Endothelial cell of umbilical vein (primary cell): Measurements from ENCODE around the gene SREBF1. TPM values are rescaled to one million over a fixed set of nuclear protein-coding genes. Genes with fewer than 3 reads are reported as not detected.

Experiments
- BruUV-seq: library from RNA; stranded (reverse); fragments of 400-500 nt; replicated peaks from 2 replicates; lab custom pipeline; 2021; lab: Mats Ljungman, UMichigan
- CTCF ChIA-PET: fragments of 300-600, 350-600 bp; sonication (Branson Sonifier 250); formaldehyde crosslinking; loops from one replicate; lab custom pipeline; 2021; ENCODE audit warnings: antibody characterized with exemption, inconsistent platforms; lab: Charles Lee
- POLR2A ChIA-PET: fragments of 300-600, 350-600 bp; sonication (Branson Sonifier 250); formaldehyde crosslinking; loops from one replicate; lab custom pipeline; 2021; ENCODE audit warnings: antibody characterized with exemption, inconsistent platforms; lab: Charles Lee
- DNase-seq: peaks from one replicate; pipeline ENCODE4 v3.0.0-alpha.2; 2011; ENCODE audit warnings: low read depth, low spot score
- FAIRE-seq: peaks from 2 replicates; lab custom pipeline; 2011; peaks lifted over from hg19 to GRCh38; lab: Jason Lieb, UNC
- H2AFZ ChIP-seq: 2 replicates; pipeline ENCODE4 v1.6.0; 2012; ENCODE audit warnings: low read depth, low read length, control low read depth, inconsistent platforms
- H3K27ac ChIP-seq: 2 replicates; pipeline ENCODE4 v1.5.1; 2011; ENCODE audit warnings: low read depth, mild to moderate bottlenecking, control low read depth, low read length, moderate library complexity; ENCODE audit not compliant: insufficient read depth
- H3K27me3 ChIP-seq, 2 experiments: 2 replicates each; pipeline versions ENCODE4 v1.6.0 to v1.6.1; 2011; ENCODE audit warnings: low read length in 2 of 2, mixed read lengths in 1 of 2; ENCODE audit not compliant: control insufficient read depth in 2 of 2, insufficient read depth in 2 of 2
- H3K36me3 ChIP-seq, 2 experiments: 2 replicates in 1 of 2; 3 replicates in 1 of 2; pipeline ENCODE4 v1.5.1; 2011; ENCODE audit warnings: low read length in 2 of 2, mild to moderate bottlenecking in 1 of 2, moderate library complexity in 1 of 2; ENCODE audit not compliant: control insufficient read depth in 2 of 2, insufficient read depth in 2 of 2; ENCODE audit errors: extremely low read depth in 1 of 2
- H3K4me1 ChIP-seq: 3 replicates; pipeline ENCODE4 v1.5.1; 2011; ENCODE audit warnings: mild to moderate bottlenecking, low read length; ENCODE audit not compliant: control insufficient read depth, insufficient read depth; ENCODE audit errors: extremely low read depth
- H3K4me2 ChIP-seq: 2 replicates; pipeline ENCODE4 v1.6.1; 2011; ENCODE audit warnings: low read length, control low read depth, mixed read lengths; ENCODE audit not compliant: insufficient read depth
- H3K4me3 ChIP-seq, 3 experiments: fragments of 200-600 bp in 1 of 3; sonication (generic), shearing (Covaris generic) in 1 of 3; replicated peaks in 1 of 3; 2 replicates each; pipeline ENCODE4 v1.5.1; 2011 to 2016; ENCODE audit warnings: control low read depth in 3 of 3, low read length in 3 of 3, mild to moderate bottlenecking in 2 of 3, inconsistent platforms in 1 of 3, low read depth in 1 of 3, moderate library complexity in 1 of 3; ENCODE audit not compliant: insufficient read depth in 1 of 3
- H3K79me2 ChIP-seq: 2 replicates; pipeline ENCODE4 v1.6.0; 2012; ENCODE audit warnings: low read length, inconsistent platforms; ENCODE audit not compliant: control insufficient read depth, insufficient read depth
- H3K9ac ChIP-seq: replicated peaks from 2 replicates; pipeline ENCODE3; 2011; ENCODE audit warnings: low read length, control low read depth; ENCODE audit not compliant: insufficient read depth; ENCODE audit errors: extremely low read depth
- H3K9me1 ChIP-seq: replicated peaks from 3 replicates; pipeline ENCODE4 v1.6.0; 2011; ENCODE audit warnings: mild to moderate bottlenecking, low read length; ENCODE audit not compliant: control insufficient read depth, insufficient read depth; ENCODE audit errors: extremely low read depth
- H3K9me3 ChIP-seq: replicated peaks from 2 replicates; pipeline ENCODE4 v1.5.1; 2012; ENCODE audit warnings: low read length, inconsistent platforms; ENCODE audit not compliant: control insufficient read depth, insufficient read depth
- H4K20me1 ChIP-seq: replicated peaks from 2 replicates; pipeline ENCODE3; 2011; ENCODE audit warnings: mild to moderate bottlenecking, low read length; ENCODE audit not compliant: control insufficient read depth, insufficient read depth; ENCODE audit errors: extremely low read depth
- EZH2 ChIP-seq: IDR thresholded peaks from 2 replicates; pipeline ENCODE4 v1.6.1; 2012; ENCODE audit warnings: borderline replicate concordance, low read depth, mild to moderate bottlenecking, moderate library complexity, low read length, inconsistent platforms; ENCODE audit not compliant: severe bottlenecking
- FOS ChIP-seq: IDR thresholded peaks from 2 replicates; pipeline ENCODE4 v1.6.1; 2011; ENCODE audit warnings: mild to moderate bottlenecking, low read length, moderate library complexity, borderline replicate concordance; ENCODE audit not compliant: insufficient read depth
- GATA2 ChIP-seq: IDR thresholded peaks from 2 replicates; pipeline ENCODE4 v1.7.0; 2011; ENCODE audit warnings: low read depth, mild to moderate bottlenecking, moderate library complexity, mixed read lengths, low read length; ENCODE audit not compliant: insufficient read length, insufficient read depth
- JUN ChIP-seq: IDR thresholded peaks from 2 replicates; pipeline ENCODE4 v1.6.1; 2011; ENCODE audit warnings: borderline replicate concordance, low read depth; ENCODE audit not compliant: insufficient read length, insufficient read depth
- MYC ChIP-seq: IDR thresholded peaks from one replicate; pipeline ENCODE4 v1.6.1; 2011; ENCODE audit warnings: mild to moderate bottlenecking, low read depth, low read length
- POLR2A ChIP-seq: IDR thresholded peaks from 2 replicates; pipeline ENCODE4 v1.6.1; 2012; ENCODE audit warnings: low read depth, mild to moderate bottlenecking, control low read depth, low read length
- POLR2AphosphoS5 ChIP-seq: IDR thresholded peaks from 2 replicates; pipeline ENCODE4 v1.6.1; 2012; ENCODE audit warnings: low read depth, mild to moderate bottlenecking, control low read depth, low read length, moderate library complexity; ENCODE audit not compliant: insufficient read depth
- dilution Hi-C: fragments of 300-500 bp; cut with MboI; formaldehyde crosslinking; loops from one replicate; pipeline ENCODE4 v1.15.0; 2019; ENCODE audit warnings: low sequenced_read_pairs; ENCODE audit not compliant: extremely low pct_ligation_motif_present
- intact Hi-C: fragments of 100-400 bp; cut with micrococcal nuclease; formaldehyde crosslinking; loops from one replicate; pipeline ENCODE4 v1.10.0; 2022
- polyA plus RNA-seq, 4 experiments: library from polyadenylated mRNA; depleted of rRNA in 3 of 4; stranded (reverse) in 3 of 4; unstranded in 1 of 4; fragments of >200 nt; gene quantifications; 2 replicates each; pipeline versions ENCODE4 v1.2.1 to v1.2.3, GENCODE V29; 2011 to 2012; ENCODE audit warnings: missing spikeins in 1 of 4
- total RNA-seq: library from RNA; stranded (reverse); gene quantifications from 2 replicates; pipeline ENCODE4 v1.2.3, GENCODE V29; 2021
- TF ChIP-seq, protein P1 (sequence below): IDR thresholded peaks from 2 replicates; pipeline ENCODE4 v1.6.1; 2011; ENCODE audit not compliant: insufficient read depth, insufficient read length
- TF ChIP-seq, protein P2 (sequence below), 2 donors: IDR thresholded peaks; 1 replicate in 1 of 2; 2 replicates in 1 of 2; pipeline ENCODE4 v1.5.1; 2011; ENCODE audit warnings: low read length in 2 of 2, mild to moderate bottlenecking in 2 of 2, moderate library complexity in 2 of 2, control low read depth in 1 of 2, inconsistent platforms in 1 of 2, low read depth in 1 of 2; ENCODE audit not compliant: insufficient read depth in 1 of 2; ENCODE audit errors: extremely low read depth in 1 of 2

SREBF1 gene
- total and polyA plus RNA-seq, 2 donors (not counting 3 experiments of a cell fraction or from before 2014, with no cell fraction given), result 50.4 to 109 TPM

DNA sequence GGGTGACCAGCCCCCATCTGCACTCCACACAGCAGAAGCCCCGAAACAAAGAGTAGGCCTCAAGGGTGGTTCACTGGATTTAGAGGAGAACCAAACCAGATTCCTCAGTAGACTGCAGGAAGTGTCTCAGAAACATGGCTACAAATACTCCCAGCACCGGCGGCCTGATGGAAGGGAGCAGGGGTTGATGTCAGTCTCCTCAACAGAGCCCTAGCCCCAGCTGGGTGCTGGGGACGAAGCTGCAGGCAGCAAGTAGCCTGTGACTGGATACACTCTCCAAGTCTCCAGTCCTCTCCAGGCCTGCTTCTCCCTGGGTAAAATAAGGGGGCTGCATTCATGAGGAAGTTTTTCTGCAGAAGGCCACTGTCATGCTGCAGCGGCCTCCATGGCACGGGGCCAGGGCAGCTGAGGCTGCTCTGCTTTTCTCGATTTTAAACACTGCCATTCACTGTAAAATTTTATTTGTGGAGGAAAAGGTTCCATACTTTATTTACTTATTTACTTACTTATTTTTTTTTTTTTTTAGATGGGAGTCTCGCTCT is 36.7 kb upstream of the SREBF1 start:
- Histone ChIP-seq H3K9me3 (no peaks in the 10 kb centered on the region), H3K27me3 (no peaks in the 10 kb centered on the region), H2AFZ (no peak overlapping the region), H3K4me1 (peaks cover 25% of the 10 kb centered on the region), H3K4me2 (no peak overlapping the region), H3K36me3 (no peaks in the 10 kb centered on the region), H3K9me1 (no peaks in the 10 kb centered on the region), H3K79me2 (no peaks in the 10 kb centered on the region), H3K9ac (no peak overlapping the region), H4K20me1 (no peaks in the 10 kb centered on the region), H3K4me3 (no peak overlapping the region), H3K27ac (no peak overlapping the region)
- TF ChIP-seq POLR2A (no peak), POLR2AphosphoS5 (no peak), EZH2 (no peak), MYC (no peak), GATA2 (no peak), JUN (no peak), FOS (no peak)
- TF ChIP-seq, protein P1, sequence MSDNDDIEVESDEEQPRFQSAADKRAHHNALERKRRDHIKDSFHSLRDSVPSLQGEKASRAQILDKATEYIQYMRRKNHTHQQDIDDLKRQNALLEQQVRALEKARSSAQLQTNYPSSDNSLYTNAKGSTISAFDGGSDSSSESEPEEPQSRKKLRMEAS, result no peak
- TF ChIP-seq, protein P2, sequence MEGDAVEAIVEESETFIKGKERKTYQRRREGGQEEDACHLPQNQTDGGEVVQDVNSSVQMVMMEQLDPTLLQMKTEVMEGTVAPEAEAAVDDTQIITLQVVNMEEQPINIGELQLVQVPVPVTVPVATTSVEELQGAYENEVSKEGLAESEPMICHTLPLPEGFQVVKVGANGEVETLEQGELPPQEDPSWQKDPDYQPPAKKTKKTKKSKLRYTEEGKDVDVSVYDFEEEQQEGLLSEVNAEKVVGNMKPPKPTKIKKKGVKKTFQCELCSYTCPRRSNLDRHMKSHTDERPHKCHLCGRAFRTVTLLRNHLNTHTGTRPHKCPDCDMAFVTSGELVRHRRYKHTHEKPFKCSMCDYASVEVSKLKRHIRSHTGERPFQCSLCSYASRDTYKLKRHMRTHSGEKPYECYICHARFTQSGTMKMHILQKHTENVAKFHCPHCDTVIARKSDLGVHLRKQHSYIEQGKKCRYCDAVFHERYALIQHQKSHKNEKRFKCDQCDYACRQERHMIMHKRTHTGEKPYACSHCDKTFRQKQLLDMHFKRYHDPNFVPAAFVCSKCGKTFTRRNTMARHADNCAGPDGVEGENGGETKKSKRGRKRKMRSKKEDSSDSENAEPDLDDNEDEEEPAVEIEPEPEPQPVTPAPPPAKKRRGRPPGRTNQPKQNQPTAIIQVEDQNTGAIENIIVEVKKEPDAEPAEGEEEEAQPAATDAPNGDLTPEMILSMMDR (IDR thresholded peaks at IDR 0.05; ENCODE audit: extremely low read depth in 1 of 2, insufficient read depth in 1 of 2, low read depth in 1 of 2, low read length in 2 of 2), result no peak
- intact Hi-C loops (no loop called here), dilution Hi-C loops (no loop called here)
- ChIA-PET POLR2A (interaction anchor here (0.7 kb wide), 1 partner anchor 11 kb away, joined by 4 read pairs; no protein-coding TSS in a partner anchor), CTCF (no interaction called here)
- no peak for FAIRE-seq
- no TSS peak for BruUV-seq
- no peak for DNase-seq
